NCI-H2107 (cell line): Measurements from ENCODE around the gene CPVL.
A peak's percentile ranks its signal among the peaks of the same experiment; 100 is the strongest.
"Not testable (repeated sequence)": the region's sequence is repeated elsewhere in the genome, so short reads cannot be mapped to it uniquely, and the experiment has no call there.

Experiments
- DNase-seq: peaks from one replicate; lab custom pipeline; 2025; lab: John Stamatoyannopoulos, UW

Gene CPVL

GRCh38 chr7:29116361-29117200, 29.8 kb downstream of the CPVL start:
- no peak for DNase-seq

GRCh38 chr7:29115753-29116152, 30.6 kb downstream of the CPVL start:
- DNase-seq = no peak

- DNase-seq = no peak
Measured at GRCh38 chr7:29115130-29115687, 31.1 kb downstream of the CPVL start.

DNA sequence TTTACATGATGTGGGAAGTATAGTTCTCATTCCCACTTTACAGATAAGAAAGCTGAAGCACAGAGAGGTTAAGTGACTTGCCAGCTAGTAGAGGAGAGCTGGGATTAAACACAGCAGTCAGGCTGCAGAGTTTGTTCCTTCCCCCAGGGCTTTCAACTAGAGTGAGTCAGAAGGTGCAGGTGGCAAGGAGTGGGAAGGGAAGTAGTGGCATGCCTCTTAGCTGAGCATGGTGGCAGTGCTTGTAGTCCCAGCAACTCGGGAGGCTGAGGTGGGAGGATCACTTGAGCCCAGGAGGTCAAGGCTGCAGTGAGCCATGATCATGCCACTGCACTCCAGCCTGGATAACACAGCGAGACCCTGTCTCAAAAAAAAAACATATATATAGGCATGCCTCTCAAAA, 32.1 kb downstream of the CPVL start:
- not testable (repeated sequence) for DNase-seq

- DNase-seq = no peak
Measured at GRCh38 chr7:29113384-29114102, 32.8 kb downstream of the CPVL start.

DNA sequence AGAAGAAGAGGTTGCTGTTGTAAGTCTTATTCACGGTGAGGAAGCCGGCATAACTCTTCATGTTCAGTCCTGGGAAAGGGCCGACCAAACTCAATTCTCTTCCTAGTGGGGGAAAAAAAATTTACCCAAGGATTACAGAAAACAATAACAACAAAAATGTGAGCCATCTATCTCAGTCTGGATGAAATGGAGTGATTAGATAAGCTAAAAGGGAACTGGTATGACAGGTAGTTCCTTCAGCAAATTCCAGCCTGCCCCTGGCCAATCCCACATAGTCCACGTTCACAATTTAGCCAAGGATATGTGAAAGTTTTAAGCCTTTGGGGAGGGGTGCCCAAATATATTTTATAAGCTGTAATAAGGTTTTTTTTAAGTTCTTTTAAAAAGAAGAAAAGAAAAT, 33.6 kb downstream of the CPVL start:
- no peak for DNase-seq

DNA sequence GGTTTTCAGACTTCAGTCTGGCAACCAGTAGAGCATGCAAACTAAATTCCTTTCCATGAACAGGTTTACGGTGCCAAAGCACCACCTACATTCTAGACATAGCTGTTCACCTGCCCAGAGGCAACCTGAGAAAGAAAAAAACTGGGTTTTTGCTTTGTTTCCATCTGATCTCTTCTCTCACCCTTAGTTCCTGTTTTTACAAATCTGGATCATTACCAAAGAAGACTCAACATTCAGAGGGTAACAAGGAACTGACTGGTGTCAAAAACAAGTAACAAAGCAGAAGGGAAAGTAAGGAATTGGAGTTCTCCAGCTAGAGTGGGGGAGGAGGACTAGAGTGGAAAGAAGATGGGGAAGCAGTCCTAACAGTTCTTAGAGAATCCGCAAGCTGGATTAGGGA, 36.4 kb downstream of the CPVL start:
- no peak for DNase-seq

GRCh38 chr7:29109358-29109757, 37.0 kb downstream of the CPVL start:
- DNase-seq = no peak

- no peak for DNase-seq
Measured at GRCh38 chr7:29107056-29107455, 39.3 kb downstream of the CPVL start.

- no peak for DNase-seq
Measured at GRCh38 chr7:29106669-29106988, 39.7 kb downstream of the CPVL start.

GRCh38 chr7:29105752-29106668, 40.3 kb downstream of the CPVL start:
- peak; percentile 23 for DNase-seq

DNA sequence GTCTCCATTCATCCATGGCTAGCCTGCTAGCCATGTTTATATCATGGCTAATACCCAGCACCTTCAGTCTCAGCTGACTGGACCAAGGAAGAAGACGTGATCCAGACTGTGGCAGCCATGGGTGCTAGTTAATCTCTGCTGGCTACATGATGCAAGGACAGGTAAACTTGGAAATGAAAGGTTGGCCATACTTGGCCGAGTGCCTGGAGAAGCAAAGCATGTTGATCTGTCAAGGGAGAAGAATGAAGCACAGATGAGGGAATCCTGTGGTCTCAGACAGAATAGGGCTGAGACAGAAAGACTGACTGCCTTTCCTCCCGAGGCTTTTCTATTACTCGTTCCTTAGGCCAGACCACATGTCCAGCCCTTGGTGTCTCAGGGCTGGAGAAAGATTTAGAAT, 41.1 kb downstream of the CPVL start:
- DNase-seq = no peak

- DNase-seq = peak; percentile 22
Measured at GRCh38 chr7:29102558-29103151, 43.7 kb downstream of the CPVL start.

- DNase-seq = no peak
Measured at GRCh38 chr7:29100924-29101323, 45.4 kb downstream of the CPVL start.

DNA sequence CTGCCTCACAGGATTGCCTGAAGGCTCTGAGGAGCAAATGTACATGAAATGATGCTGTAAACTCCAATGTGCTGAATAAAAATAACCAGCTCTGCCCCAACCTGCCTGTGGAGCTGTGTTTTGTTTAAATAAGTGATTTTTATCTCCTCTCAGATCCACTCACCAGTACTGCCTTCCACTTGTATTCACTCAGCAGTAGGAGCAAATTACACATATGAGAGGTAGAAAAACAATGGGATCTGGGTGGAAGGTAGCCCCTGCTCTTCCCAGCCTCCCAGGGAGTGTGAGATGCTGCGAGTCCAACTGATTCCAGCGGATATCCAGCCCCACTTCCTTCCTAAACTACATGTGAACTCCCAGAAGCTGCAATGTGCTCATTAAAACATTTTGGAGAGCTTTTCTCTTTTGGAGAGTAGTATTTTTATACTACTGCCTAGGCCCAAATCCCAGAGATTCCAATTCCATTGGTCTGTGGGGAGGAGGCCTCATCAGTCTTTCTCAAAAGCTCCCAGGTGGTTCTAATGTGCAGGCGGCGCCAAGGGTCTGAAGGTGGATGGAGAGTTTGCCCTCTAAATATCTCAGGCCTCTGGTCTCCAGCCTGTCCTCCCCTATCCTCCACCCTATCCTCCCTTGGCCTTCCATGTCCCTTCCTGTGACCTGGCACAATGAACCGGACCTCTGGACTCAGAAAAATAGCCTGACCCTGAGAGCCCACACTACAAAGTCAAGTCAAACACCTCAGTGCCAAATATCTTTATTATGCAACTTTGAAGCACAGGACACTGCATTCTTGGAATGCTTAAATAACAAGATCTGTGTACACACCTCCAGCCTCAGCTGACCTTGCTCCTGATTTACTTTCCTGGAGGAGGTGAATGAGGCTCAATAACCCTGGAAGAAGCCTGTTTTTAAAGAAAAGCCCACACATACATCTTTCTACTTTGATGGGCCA, 46.2 kb downstream of the CPVL start:
- DNase-seq = no peak

DNA sequence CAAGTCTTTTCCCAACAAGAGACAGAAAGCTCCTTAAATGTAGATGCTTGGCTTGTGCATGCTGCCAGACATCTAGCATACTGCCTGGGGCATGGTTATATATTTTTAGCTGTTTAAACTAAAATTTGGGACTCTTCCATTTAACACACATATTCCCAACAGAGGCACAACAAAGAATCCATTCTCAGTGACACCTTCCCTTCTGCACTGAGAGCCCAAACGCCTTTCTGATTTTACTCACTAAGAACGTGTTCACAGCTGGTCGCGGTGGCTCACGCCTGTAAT, 49.9 kb downstream of the CPVL start:
- no peak for DNase-seq

DNA sequence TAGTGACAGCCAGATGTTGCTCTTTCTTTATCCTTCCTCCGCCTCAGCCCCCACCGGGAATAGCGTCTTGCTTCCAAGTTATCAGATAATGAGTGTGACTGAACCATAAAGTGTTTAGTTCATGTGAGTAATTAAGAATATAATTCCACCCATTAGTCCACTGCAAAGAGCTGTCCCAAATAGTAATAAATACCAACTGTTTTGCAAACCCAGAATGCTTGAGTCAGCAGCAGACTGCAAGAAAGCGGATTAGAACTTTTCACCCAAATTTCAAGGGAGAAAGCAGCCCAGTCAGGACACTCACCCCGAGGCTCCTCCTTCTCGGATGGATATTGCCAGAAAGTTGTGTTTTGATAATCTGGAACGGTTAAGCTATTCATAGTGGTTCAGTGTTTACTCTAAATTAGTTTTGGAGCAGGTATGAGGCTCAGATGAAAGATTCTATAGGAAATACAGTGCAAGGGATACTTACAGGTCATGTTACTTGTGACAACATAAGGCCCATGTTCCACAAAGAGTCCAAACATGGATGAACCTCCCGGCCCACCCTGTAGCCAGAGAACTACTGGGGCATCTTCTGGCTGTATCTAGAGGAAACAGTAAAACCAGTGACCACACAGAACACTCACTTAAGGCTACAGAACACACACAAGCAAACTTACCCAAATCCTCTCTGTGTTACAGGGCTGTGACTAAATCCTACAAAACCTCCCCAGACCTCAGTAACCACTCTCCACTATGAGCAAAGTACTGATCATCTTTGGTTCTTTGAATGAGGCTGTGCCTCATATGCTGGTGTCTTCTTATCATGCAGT, 50.5 kb downstream of the CPVL start:
- DNase-seq = no peak

- DNase-seq = not testable (repeated sequence)
Measured at GRCh38 chr7:29093091-29093490, 53.2 kb downstream of the CPVL start.

GRCh38 chr7:29091715-29092114, 54.6 kb downstream of the CPVL start:
- DNase-seq = no peak
